ENCODE results near the gene CPTP.

The CPTP gene

DNA sequence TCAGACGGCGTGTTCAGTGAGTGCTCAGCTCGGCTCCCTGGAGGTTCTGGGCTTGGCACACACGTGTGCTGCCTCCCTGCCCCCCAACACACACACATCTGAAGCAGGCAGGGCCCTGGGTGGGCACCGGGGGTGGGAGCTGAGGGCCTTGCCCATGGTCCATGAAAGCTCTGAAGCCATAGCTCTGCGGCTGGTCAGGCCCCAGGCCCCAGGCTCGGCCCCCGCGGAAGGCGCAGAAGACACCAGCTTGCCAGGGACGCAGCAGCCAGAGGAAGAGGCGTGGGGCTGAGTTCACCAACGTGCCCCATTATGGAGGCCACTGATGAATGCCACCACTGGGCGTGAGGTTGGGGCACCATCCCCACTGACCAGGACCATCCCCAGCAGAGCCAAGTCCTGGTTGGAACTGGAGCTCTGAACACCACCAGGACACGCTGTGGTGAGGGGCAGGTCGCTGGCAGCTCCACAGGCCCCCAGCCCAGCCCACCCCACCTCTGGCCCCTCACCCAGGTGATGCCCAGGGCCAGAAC is 46.2 kb downstream of the CPTP start:
- Histone ChIP-seq H3K27ac (no peak overlapping the region), H3K4me3 (ENCODE audit: low read depth, low read length) (no peak overlapping the region), H3K36me3 (peaks cover 29% of the 10 kb centered on the region), H3K9me3 (ENCODE audit: severe bottlenecking) (peaks cover 13% of the 10 kb centered on the region), H3K27me3 (ENCODE audit: insufficient read depth, low read depth, severe bottlenecking) (no peaks in the 10 kb centered on the region)
- TF ChIP-seq, protein P1, sequence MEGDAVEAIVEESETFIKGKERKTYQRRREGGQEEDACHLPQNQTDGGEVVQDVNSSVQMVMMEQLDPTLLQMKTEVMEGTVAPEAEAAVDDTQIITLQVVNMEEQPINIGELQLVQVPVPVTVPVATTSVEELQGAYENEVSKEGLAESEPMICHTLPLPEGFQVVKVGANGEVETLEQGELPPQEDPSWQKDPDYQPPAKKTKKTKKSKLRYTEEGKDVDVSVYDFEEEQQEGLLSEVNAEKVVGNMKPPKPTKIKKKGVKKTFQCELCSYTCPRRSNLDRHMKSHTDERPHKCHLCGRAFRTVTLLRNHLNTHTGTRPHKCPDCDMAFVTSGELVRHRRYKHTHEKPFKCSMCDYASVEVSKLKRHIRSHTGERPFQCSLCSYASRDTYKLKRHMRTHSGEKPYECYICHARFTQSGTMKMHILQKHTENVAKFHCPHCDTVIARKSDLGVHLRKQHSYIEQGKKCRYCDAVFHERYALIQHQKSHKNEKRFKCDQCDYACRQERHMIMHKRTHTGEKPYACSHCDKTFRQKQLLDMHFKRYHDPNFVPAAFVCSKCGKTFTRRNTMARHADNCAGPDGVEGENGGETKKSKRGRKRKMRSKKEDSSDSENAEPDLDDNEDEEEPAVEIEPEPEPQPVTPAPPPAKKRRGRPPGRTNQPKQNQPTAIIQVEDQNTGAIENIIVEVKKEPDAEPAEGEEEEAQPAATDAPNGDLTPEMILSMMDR (IDR thresholded peaks at IDR 0.05; ENCODE audit: low read depth, low read length), result no peak
- no peak for DNase-seq

DNA sequence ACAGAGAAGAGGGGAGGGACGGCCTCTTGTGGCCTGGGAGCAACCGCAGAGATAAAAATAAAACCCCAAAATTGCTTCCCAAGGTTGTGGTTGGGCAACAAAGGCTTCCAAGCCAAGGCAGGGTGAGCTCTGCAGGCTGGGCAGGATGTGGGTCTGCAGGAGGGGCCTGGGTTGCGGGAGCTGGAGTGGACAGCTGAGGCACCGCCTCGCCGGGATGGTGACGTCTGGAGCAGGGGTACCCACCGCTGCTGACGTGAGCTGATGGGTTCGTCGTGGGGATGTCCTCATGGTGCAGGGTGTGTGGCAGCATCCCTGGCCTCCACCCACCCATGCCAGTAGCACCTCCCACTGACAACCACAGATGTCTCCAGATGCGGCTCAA is 46.8 kb downstream of the CPTP start:
- TF ChIP-seq, protein P1 (IDR thresholded peaks at IDR 0.05; ENCODE audit: low read depth, low read length), result no peak
- H3K36me3 ChIP-seq, result peaks cover 34% of the 10 kb centered on the region
- no peak for DNase-seq
- peaks cover 8% of the 10 kb centered on the region for H3K9me3 ChIP-seq (ENCODE audit: severe bottlenecking)
- H3K27me3 ChIP-seq (ENCODE audit: insufficient read depth, low read depth, severe bottlenecking), result no peaks in the 10 kb centered on the region
- H3K27ac ChIP-seq, result peak overlapping the region; percentile 48
- no peak overlapping the region for H3K4me3 ChIP-seq (ENCODE audit: low read depth, low read length)

DNA sequence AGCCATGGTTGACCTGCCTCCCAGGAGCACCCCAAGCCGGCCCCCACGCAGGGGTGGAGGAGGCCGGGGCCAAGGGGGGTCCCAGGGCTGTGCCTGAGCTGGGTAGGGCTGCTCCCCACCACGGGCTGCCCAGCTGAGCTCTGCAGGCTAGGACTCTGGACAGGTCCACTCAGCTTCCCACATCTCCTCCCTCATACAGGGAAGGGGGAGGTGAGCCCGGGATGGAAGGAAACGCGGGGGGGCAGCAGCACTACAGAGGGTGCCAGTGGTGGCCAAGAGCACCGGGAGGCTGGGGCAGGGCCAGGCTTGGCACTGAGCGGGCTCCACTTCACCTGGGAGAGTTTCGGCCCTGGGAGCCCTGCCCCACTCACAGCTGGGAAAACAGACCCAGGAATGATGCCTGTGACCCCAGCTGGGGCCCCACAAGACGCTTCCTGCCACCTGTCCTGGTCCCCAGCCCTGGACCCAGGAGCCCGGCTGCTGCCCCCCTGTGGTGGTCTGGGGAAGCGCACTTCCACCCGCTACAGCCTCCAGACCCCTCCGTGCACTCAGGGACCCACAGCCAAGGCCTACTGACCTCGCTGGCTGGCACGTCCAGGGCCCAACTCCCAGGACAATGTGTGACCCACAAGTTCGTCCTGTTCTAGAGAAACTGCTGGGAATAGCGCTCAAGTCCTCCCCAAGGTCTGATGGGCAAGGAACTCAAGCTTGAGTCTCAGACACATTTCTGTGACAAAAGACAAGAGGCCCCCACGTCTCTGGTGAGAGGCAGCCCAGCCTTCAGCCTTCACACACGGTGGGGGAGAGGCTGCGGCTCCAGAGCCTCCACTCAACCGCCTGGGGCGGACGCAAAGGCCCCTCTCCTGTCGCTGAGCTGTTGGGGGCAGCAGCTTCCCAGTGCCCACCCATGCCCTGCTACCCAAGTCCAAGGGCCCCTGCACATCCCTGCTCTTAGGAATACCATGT is 47.4 kb downstream of the CPTP start:
- no peaks in the 10 kb centered on the region for H3K27me3 ChIP-seq (ENCODE audit: insufficient read depth, low read depth, severe bottlenecking)
- TF ChIP-seq, protein P1 (IDR thresholded peaks at IDR 0.05; ENCODE audit: low read depth, low read length), result peak; percentile 91
- peak; percentile 83 for DNase-seq
- no peak overlapping the region for H3K4me3 ChIP-seq (ENCODE audit: low read depth, low read length)
- H3K36me3 ChIP-seq, result peaks cover 39% of the 10 kb centered on the region
- peak overlapping the region; percentile 48 for H3K27ac ChIP-seq
- H3K9me3 ChIP-seq (ENCODE audit: severe bottlenecking), result peaks cover 4% of the 10 kb centered on the region

DNA sequence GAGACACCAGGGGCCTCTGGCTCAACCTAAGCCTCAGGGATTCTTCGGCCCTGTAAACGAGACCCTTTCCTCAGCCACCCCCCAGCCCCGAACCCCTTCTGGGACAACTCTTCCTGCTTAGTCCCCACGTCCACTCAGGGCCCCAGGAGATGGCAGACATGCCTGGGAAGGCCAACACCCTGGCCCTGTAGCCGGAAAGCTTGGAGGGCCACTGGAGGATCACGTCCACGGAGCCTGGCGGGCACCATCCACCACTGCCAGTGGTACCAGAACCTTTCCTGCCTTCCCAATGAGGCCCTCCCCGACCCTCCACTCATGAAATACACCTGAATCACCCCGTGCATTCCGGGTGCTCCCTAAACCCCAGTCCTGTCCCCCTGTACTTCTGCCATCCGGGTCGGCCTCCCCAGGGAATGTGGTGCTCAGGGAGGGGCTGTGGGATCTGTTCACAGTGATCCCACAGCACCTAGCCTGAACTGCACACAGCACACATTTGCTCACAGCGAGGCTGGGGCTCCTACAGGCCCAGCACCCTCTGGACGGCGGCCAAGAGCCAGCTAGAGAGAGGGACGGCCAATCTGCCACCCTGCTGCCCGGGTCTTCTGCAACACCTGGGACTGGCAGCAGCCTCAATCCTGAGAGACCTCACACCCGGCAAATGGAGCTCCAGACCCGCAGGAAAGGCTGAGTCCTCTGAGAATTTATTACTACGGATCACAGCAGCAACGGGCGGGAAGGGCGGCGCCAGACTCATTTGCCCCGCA is 48.6 kb downstream of the CPTP start:
- no peaks in the 10 kb centered on the region for H3K9me3 ChIP-seq (ENCODE audit: severe bottlenecking)
- no peak overlapping the region for H3K4me3 ChIP-seq (ENCODE audit: low read depth, low read length)
- DNase-seq, result no peak
- no peak overlapping the region for H3K27ac ChIP-seq
- H3K36me3 ChIP-seq, result peaks cover 39% of the 10 kb centered on the region
- H3K27me3 ChIP-seq (ENCODE audit: insufficient read depth, low read depth, severe bottlenecking), result no peaks in the 10 kb centered on the region
- TF ChIP-seq, protein P1 (IDR thresholded peaks at IDR 0.05; ENCODE audit: low read depth, low read length), result no peak

DNA sequence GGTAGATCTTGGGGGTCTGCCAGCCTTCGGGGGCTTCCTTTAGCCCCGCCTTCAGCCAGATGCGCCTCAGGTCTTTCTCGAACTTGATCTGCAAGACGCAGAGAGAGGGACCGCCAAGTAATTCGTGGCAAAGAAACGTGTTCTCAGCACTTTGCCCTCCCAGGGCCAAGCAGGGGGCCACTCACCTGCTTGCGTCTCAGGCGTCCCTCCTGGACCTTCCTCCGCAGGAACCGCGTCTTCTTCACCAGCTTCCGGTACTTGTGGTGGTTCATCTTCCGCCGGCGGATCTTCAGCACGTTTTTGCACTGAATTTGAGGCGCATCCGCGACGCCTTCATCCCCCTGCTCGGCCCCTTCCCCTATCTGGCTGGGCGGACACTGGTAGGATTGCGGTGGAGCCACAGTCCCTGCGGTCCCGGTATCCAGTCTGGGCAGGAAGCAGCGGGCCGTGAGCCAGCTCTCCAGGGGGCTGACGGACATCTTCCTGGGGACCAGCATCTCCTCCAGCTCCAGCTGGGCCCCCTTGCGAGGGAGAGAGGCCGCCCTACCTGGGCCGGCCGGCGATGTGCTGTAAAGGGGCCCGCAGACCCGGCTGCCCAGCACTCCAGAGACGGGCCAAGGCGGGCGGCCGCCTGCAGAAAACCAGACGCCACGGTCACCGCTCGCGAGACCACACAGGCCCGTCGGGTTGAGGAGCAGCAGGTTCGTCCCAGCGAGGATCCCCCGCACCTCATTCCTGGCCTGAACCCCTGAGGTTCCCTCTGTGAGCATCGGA is 49.4 kb downstream of the CPTP start:
- Histone ChIP-seq H3K27ac (peak overlapping the region; percentile 92), H3K9me3 (ENCODE audit: severe bottlenecking) (no peaks in the 10 kb centered on the region), H3K36me3 (peaks cover 39% of the 10 kb centered on the region), H3K4me3 (ENCODE audit: low read depth, low read length) (peak overlapping the region; percentile 93), H3K27me3 (ENCODE audit: insufficient read depth, low read depth, severe bottlenecking) (no peaks in the 10 kb centered on the region)
- DNase-seq, result no peak
- TF ChIP-seq, protein P1 (IDR thresholded peaks at IDR 0.05; ENCODE audit: low read depth, low read length), result no peak
